Left colon (tissue), 2 donors: Measurements from ENCODE around the gene PDE4A. TPM values are rescaled to one million over a fixed set of nuclear protein-coding genes. Genes with fewer than 3 reads are reported as not detected.

ENCODE experiments used
- ATAC-seq: fragments of 200-7000 bp; cut with Tn5 transposase; one replicate; pipeline ENCODE4 v1.9.1; 2020; ENCODE audit warnings: mild to moderate bottlenecking, moderate library complexity
- DNase-seq, 2 donors: peaks; one replicate each; pipeline ENCODE4 v3.0.0-alpha.2; 2020
- intact Hi-C, 2 donors: fragments of 100-400 bp; cut with DNase I in 1 of 2; cut with micrococcal nuclease in 1 of 2; formaldehyde crosslinking; loops; one replicate each; pipeline versions ENCODE4 v1.11.2 to v1.14.0; 2022; cut with DNase I, micrococcal nuclease
- microRNA-seq, 2 donors: library from miRNA; unstranded; fragments of <30 nt; microRNA quantifications; one replicate each; pipeline versions ENCODE4 v1.1.0 to v1.2.0, GENCODE V29; 2020
- total RNA-seq, 2 donors: library from RNA; stranded (reverse); fragmentation: NEBNext Ultra II Directional; extraction: Animal tissue kit (Norgen Biotek cat#: 25700); gene quantifications; one replicate each; pipeline ENCODE4 v1.2.1, GENCODE V29; 2021
- donor health status: DM: no; HTN: no; CAD: no.
- donor health status: DM: yes; HTN: yes; CAD: no.

PDE4A gene
- total RNA-seq, 2 donors from 2014 or later = 13.8 to 14.3 TPM

- ATAC-seq (no peak), DNase-seq (no peak)
- intact Hi-C loops = no loop called here
Measured at GRCh38 chr19:10518444-10519361, 98.4 kb downstream of the PDE4A start.

Small RNAs within 50 kb of the gene (microRNA-seq; reads per million reads assigned to microRNA genes)
- 1.1 to 8.2 reads per million in 2 donors for gene MIR1181

Other genes starting within 250 kb of the PDE4A start
- gene DNMT1, start 225.6 kb upstream of the PDE4A start, total RNA-seq = 10 to 100 TPM; 31.6 to 48.7 TPM
- 1 to 10 TPM; 2.3 to 5.2 TPM for gene S1PR2, start 189.2 kb upstream of the PDE4A start, total RNA-seq
- 10 to 100 TPM; 43.5 to 61.9 TPM for gene MRPL4, start 168.3 kb upstream of the PDE4A start, total RNA-seq
- 1 to 10 TPM; 7.7 to 8.7 TPM for gene ICAM1, start 149.4 kb upstream of the PDE4A start, total RNA-seq
- gene ICAM4, start 133.6 kb upstream of the PDE4A start, total RNA-seq = under 1 TPM in 1 of 2 donors, not detected in 1; 0.53 TPM
- gene ICAM5, start 130.6 kb upstream of the PDE4A start, total RNA-seq = 1 to 10 TPM in 1 of 2 donors, under 1 TPM in 1; 0.76 to 1.1 TPM
- gene ZGLP1, start 110.7 kb upstream of the PDE4A start, total RNA-seq = 1 to 10 TPM; 1.6 to 2.8 TPM
- gene FDX2, start 104.5 kb upstream of the PDE4A start, total RNA-seq = 10 to 100 TPM; 11.2 to 11.8 TPM
- gene RAVER1, start 87.0 kb upstream of the PDE4A start, total RNA-seq = 10 to 100 TPM; 51.0 to 63.7 TPM
- 10 to 100 TPM; 29.8 to 30.6 TPM for gene ICAM3, start 80.9 kb upstream of the PDE4A start, total RNA-seq
- gene TYK2, start 40.0 kb upstream of the PDE4A start, total RNA-seq = 100 to 1,000 TPM in 1 of 2 donors, 10 to 100 TPM in 1; 91.1 to 104 TPM
- 100 to 1,000 TPM; 129 to 161 TPM for gene CDC37, start 17.0 kb upstream of the PDE4A start, total RNA-seq
- gene KEAP1, start 82.8 kb downstream of the PDE4A start, total RNA-seq = 10 to 100 TPM; 52.3 to 54.5 TPM
- gene S1PR5, start 96.9 kb downstream of the PDE4A start, total RNA-seq = under 1 TPM; 0.15 to 0.20 TPM
- gene ATG4D, start 123.4 kb downstream of the PDE4A start, total RNA-seq = 10 to 100 TPM; 87.0 to 93.9 TPM
- 10 to 100 TPM; 12.9 to 14.9 TPM for gene KRI1, start 145.5 kb downstream of the PDE4A start, total RNA-seq
- 10 to 100 TPM in 1 of 2 donors, 1 to 10 TPM in 1; 9.3 to 12.5 TPM for gene CDKN2D, start 148.4 kb downstream of the PDE4A start, total RNA-seq
- 100 to 1,000 TPM; 116 to 158 TPM for gene AP1M2, start 166.8 kb downstream of the PDE4A start, total RNA-seq
- 100 to 1,000 TPM; 124 to 153 TPM for gene SLC44A2, start 205.0 kb downstream of the PDE4A start, total RNA-seq
- gene ILF3, start 233.8 kb downstream of the PDE4A start, total RNA-seq = 100 to 1,000 TPM; 129 to 181 TPM